ENCODE results near the gene HNRNPU.

Gene HNRNPU

GRCh38 chr1:244862699-244863490 lies 1.4 kb downstream of the HNRNPU start:
- DNase-seq, result peak; percentile 99

- no peak for DNase-seq
Measured at GRCh38 chr1:244862354-244862698, 2.0 kb downstream of the HNRNPU start.

- DNase-seq, result no peak
Measured at GRCh38 chr1:244861683-244862082, 2.7 kb downstream of the HNRNPU start.

GRCh38 chr1:244860914-244861610 lies 3.3 kb downstream of the HNRNPU start:
- DNase-seq, result no peak

GRCh38 chr1:244860078-244860477 lies 4.3 kb downstream of the HNRNPU start:
- DNase-seq, result no peak

GRCh38 chr1:244858357-244858756 lies 6.0 kb downstream of the HNRNPU start:
- DNase-seq, result no peak

- DNase-seq, result no peak
Measured at GRCh38 chr1:244857761-244858160, 6.6 kb downstream of the HNRNPU start.

- DNase-seq, result no peak
Measured at GRCh38 chr1:244854865-244855578, 9.3 kb downstream of the HNRNPU start.

- DNase-seq, result no peak
Measured at GRCh38 chr1:244854166-244854565, 10.2 kb downstream of the HNRNPU start.

- no peak for DNase-seq
Measured at GRCh38 chr1:244852694-244853093, 11.6 kb downstream of the HNRNPU start.

GRCh38 chr1:244851546-244852231 lies 12.7 kb downstream of the HNRNPU start:
- no peak for DNase-seq

- no peak for DNase-seq
Measured at GRCh38 chr1:244850896-244851295, 13.4 kb downstream of the HNRNPU start.

GRCh38 chr1:244850099-244850852 lies 14.1 kb downstream of the HNRNPU start:
- no peak for DNase-seq

- no peak for DNase-seq
Measured at GRCh38 chr1:244849189-244849866, 15.0 kb downstream of the HNRNPU start.

GRCh38 chr1:244846653-244847052 lies 17.7 kb downstream of the HNRNPU start:
- no peak for DNase-seq

GRCh38 chr1:244844155-244845121 lies 19.9 kb downstream of the HNRNPU start:
- no peak for DNase-seq

GRCh38 chr1:244843148-244843978 lies 21.0 kb downstream of the HNRNPU start:
- DNase-seq, result no peak

- no peak for DNase-seq
Measured at GRCh38 chr1:244841273-244841927, 22.9 kb downstream of the HNRNPU start.

GRCh38 chr1:244840219-244840794 lies 24.0 kb downstream of the HNRNPU start:
- no peak for DNase-seq
